ENCODE data around the gene MCRIP2. TPM values are rescaled to one million over a fixed set of nuclear protein-coding genes. Genes with fewer than 3 reads are reported as not detected.

MCRIP2 gene
- polyA plus RNA-seq, 1 donor from 2014 or later, result 29.1 TPM

DNA sequence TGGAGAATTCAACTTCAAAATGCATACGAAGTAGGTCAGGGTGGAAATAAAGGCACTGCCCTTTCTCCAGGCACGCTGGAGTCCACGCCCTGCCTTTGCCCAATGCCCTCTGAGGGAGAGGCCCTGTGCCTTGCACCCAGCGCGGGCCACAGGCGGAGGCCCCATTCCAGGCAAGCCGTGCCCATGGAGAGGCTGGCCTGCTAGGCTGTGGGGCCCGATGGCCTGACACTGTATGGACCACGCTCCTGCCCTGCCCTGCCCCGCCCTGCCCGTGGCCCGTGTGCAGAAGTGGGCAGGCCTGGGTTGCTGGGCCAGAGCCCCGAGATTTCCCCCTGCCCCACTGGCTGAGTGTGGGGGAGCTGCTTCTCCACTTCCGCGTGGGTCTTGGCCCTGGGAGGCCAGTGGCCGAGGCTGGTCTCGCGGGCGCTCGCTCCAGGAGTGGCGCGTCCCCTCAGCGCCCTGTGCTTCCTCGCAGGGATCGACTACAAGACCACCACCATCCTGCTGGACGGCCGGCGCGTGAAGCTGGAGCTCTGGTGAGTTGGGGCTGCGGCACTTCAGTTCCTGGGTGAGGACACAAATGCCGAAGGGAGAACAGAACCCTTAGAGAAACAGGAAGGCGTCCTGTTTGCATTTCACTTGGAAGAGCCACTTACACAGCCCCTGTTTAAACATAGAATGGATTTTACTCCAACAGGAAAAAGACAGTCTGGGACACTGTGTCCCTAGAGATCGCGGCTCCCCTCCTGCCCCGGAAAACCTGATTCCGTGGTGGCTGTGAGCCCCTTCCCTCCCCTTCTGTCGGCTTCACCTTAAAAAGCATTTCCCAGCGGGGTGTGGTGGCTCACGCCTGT is 24.7 kb upstream of the MCRIP2 start:
- no peaks in the 10 kb centered on the region for H3K79me2 ChIP-seq (replicated peaks; ENCODE audit: insufficient read depth, low read length)
- H3K27ac ChIP-seq (ENCODE audit: low read length), result no peak overlapping the region
- no peak overlapping the region for H3K4me3 ChIP-seq (ENCODE audit: low read length)
- H3K4me2 ChIP-seq (ENCODE audit: low read length), result no peak overlapping the region
- no peak overlapping the region for H2AFZ ChIP-seq (ENCODE audit: low read depth, low read length)
- no peaks in the 10 kb centered on the region for H4K20me1 ChIP-seq (ENCODE audit: insufficient read depth)
- H3K9ac ChIP-seq (ENCODE audit: low read length), result no peak overlapping the region
- no peaks in the 10 kb centered on the region for H3K27me3 ChIP-seq (ENCODE audit: insufficient read depth, low read depth, low read length)
- TF ChIP-seq, protein P1, sequence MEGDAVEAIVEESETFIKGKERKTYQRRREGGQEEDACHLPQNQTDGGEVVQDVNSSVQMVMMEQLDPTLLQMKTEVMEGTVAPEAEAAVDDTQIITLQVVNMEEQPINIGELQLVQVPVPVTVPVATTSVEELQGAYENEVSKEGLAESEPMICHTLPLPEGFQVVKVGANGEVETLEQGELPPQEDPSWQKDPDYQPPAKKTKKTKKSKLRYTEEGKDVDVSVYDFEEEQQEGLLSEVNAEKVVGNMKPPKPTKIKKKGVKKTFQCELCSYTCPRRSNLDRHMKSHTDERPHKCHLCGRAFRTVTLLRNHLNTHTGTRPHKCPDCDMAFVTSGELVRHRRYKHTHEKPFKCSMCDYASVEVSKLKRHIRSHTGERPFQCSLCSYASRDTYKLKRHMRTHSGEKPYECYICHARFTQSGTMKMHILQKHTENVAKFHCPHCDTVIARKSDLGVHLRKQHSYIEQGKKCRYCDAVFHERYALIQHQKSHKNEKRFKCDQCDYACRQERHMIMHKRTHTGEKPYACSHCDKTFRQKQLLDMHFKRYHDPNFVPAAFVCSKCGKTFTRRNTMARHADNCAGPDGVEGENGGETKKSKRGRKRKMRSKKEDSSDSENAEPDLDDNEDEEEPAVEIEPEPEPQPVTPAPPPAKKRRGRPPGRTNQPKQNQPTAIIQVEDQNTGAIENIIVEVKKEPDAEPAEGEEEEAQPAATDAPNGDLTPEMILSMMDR (IDR thresholded peaks at IDR 0.05; ENCODE audit: poor library complexity, severe bottlenecking), result no peak
- TF ChIP-seq POLR2AphosphoS5 (IDR thresholded peaks at IDR 0.05), result no peak
- TF ChIP-seq SMC3 (conservative IDR thresholded peaks at IDR 0.05; ENCODE audit: poor library complexity), result no peak
- TF ChIP-seq EP300 (conservative IDR thresholded peaks at IDR 0.05; ENCODE audit: poor library complexity, severe bottlenecking), result no peak
- TF ChIP-seq RAD21 (conservative IDR thresholded peaks at IDR 0.05), result no peak
- no peaks in the 10 kb centered on the region for H3F3A ChIP-seq (ENCODE audit: insufficient read depth, low read length, poor library complexity, severe bottlenecking)
- no peaks in the 10 kb centered on the region for H3K9me3 ChIP-seq (ENCODE audit: low read length)
- peaks cover 7% of the 10 kb centered on the region for H3K36me3 ChIP-seq (ENCODE audit: insufficient read depth, low read length)
- no peaks in the 10 kb centered on the region for H3K9me2 ChIP-seq (ENCODE audit: insufficient read depth, low read length)

DNA sequence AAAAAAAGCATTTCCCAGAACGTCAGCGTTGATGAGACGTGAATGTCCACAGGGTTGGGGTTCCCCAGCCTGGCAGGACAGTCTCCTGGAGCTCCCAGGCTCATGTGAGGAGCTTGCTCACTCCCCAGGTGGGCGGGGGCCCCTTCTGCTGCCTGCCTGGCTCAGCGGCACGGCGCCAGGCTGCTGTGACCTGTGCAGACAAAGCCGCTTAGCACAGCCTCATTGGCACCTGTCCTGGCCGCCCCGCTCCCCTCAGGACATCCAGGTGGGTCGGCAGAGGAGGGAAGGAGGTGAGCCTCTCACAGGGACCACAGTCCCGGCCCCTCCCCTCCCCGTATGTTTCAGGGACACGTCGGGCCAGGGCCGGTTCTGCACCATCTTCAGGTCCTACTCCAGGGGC is 23.8 kb upstream of the MCRIP2 start:
- Histone ChIP-seq H3K36me3 (ENCODE audit: insufficient read depth, low read length) (peaks cover 7% of the 10 kb centered on the region), H3K9me3 (ENCODE audit: low read length) (no peaks in the 10 kb centered on the region), H3F3A (ENCODE audit: insufficient read depth, low read length, poor library complexity, severe bottlenecking) (no peaks in the 10 kb centered on the region), H3K27me3 (ENCODE audit: insufficient read depth, low read depth, low read length) (no peaks in the 10 kb centered on the region), H3K9ac (ENCODE audit: low read length) (no peak overlapping the region), H3K4me2 (ENCODE audit: low read length) (no peak overlapping the region), H3K4me3 (ENCODE audit: low read length) (no peak overlapping the region), H4K20me1 (ENCODE audit: insufficient read depth) (no peaks in the 10 kb centered on the region), H3K79me2 (replicated peaks; ENCODE audit: insufficient read depth, low read length) (no peaks in the 10 kb centered on the region), H3K9me2 (ENCODE audit: insufficient read depth, low read length) (no peaks in the 10 kb centered on the region), H3K27ac (ENCODE audit: low read length) (no peak overlapping the region), H2AFZ (ENCODE audit: low read depth, low read length) (no peak overlapping the region)
- TF ChIP-seq EP300 (conservative IDR thresholded peaks at IDR 0.05; ENCODE audit: poor library complexity, severe bottlenecking), result no peak
- no peak for TF ChIP-seq POLR2AphosphoS5 (IDR thresholded peaks at IDR 0.05)
- TF ChIP-seq MXI1 (conservative IDR thresholded peaks at IDR 0.05; ENCODE audit: poor library complexity, severe bottlenecking), result no peak
- TF ChIP-seq EZH2 (IDR thresholded peaks at IDR 0.05; ENCODE audit: borderline replicate concordance, insufficient read depth, low read length, poor library complexity, severe bottlenecking), result no peak
- TF ChIP-seq SMC3 (conservative IDR thresholded peaks at IDR 0.05; ENCODE audit: poor library complexity), result no peak
- TF ChIP-seq, protein P1 (IDR thresholded peaks at IDR 0.05; ENCODE audit: poor library complexity, severe bottlenecking), result no peak
- no peak for TF ChIP-seq TAF1 (IDR thresholded peaks at IDR 0.05; ENCODE audit: low read depth)
- no peak for TF ChIP-seq RAD21 (conservative IDR thresholded peaks at IDR 0.05)
- TF ChIP-seq, protein P2, sequence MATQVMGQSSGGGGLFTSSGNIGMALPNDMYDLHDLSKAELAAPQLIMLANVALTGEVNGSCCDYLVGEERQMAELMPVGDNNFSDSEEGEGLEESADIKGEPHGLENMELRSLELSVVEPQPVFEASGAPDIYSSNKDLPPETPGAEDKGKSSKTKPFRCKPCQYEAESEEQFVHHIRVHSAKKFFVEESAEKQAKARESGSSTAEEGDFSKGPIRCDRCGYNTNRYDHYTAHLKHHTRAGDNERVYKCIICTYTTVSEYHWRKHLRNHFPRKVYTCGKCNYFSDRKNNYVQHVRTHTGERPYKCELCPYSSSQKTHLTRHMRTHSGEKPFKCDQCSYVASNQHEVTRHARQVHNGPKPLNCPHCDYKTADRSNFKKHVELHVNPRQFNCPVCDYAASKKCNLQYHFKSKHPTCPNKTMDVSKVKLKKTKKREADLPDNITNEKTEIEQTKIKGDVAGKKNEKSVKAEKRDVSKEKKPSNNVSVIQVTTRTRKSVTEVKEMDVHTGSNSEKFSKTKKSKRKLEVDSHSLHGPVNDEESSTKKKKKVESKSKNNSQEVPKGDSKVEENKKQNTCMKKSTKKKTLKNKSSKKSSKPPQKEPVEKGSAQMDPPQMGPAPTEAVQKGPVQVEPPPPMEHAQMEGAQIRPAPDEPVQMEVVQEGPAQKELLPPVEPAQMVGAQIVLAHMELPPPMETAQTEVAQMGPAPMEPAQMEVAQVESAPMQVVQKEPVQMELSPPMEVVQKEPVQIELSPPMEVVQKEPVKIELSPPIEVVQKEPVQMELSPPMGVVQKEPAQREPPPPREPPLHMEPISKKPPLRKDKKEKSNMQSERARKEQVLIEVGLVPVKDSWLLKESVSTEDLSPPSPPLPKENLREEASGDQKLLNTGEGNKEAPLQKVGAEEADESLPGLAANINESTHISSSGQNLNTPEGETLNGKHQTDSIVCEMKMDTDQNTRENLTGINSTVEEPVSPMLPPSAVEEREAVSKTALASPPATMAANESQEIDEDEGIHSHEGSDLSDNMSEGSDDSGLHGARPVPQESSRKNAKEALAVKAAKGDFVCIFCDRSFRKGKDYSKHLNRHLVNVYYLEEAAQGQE (IDR thresholded peaks at IDR 0.05; ENCODE audit: borderline replicate concordance), result no peak

Data from neural cell (in vitro differentiated cells).